ENCODE measurements around the gene ERN2.

DNA sequence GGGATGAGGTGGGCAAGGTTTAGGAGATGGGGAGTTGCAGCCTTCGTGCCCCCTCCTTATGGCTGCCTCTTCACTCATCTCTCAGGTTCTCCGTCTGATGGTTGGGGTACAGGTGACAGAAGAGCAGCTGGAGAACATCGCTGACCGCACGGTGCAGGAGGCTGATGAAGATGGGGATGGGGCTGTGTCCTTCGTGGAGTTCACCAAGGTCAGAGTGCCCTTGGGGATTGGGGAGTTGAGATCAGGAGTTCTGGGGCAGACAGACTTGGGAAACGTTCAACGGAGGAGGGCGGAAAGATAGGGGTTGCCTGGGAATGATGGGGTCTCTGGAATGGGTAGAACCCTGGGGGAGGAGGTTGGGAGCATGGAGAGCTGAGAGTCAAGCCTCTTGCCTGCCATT is 44.1 kb upstream of the ERN2 start:
- TF ChIP-seq, protein P1, sequence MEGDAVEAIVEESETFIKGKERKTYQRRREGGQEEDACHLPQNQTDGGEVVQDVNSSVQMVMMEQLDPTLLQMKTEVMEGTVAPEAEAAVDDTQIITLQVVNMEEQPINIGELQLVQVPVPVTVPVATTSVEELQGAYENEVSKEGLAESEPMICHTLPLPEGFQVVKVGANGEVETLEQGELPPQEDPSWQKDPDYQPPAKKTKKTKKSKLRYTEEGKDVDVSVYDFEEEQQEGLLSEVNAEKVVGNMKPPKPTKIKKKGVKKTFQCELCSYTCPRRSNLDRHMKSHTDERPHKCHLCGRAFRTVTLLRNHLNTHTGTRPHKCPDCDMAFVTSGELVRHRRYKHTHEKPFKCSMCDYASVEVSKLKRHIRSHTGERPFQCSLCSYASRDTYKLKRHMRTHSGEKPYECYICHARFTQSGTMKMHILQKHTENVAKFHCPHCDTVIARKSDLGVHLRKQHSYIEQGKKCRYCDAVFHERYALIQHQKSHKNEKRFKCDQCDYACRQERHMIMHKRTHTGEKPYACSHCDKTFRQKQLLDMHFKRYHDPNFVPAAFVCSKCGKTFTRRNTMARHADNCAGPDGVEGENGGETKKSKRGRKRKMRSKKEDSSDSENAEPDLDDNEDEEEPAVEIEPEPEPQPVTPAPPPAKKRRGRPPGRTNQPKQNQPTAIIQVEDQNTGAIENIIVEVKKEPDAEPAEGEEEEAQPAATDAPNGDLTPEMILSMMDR (IDR thresholded peaks at IDR 0.05 in 2 of 3, conservative IDR thresholded peaks at IDR 0.05 in 1 of 3; ENCODE audit: insufficient read depth in 2 of 3, low read depth in 1 of 3, low read length in 3 of 3), result no peak
- TF ChIP-seq, protein P2, sequence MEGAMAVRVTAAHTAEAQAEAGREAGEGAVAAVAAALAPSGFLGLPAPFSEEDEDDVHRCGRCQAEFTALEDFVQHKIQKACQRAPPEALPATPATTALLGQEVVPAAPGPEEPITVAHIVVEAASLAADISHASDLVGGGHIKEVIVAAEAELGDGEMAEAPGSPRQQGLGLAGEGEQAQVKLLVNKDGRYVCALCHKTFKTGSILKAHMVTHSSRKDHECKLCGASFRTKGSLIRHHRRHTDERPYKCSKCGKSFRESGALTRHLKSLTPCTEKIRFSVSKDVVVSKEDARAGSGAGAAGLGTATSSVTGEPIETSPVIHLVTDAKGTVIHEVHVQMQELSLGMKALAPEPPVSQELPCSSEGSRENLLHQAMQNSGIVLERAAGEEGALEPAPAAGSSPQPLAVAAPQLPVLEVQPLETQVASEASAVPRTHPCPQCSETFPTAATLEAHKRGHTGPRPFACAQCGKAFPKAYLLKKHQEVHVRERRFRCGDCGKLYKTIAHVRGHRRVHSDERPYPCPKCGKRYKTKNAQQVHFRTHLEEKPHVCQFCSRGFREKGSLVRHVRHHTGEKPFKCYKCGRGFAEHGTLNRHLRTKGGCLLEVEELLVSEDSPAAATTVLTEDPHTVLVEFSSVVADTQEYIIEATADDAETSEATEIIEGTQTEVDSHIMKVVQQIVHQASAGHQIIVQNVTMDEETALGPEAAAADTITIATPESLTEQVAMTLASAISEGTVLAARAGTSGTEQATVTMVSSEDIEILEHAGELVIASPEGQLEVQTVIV (CRISPR knock-in tag; IDR thresholded peaks at IDR 0.05; ENCODE audit: borderline replicate concordance), result no peak
- TF ChIP-seq CHD7 (IDR thresholded peaks at IDR 0.05; ENCODE audit: low read depth, low read length), result no peak
- TF ChIP-seq GTF2A2 (tag; IDR thresholded peaks at IDR 0.05), result no peak
- no peak for TF ChIP-seq POLR2A (conservative IDR thresholded peaks at IDR 0.05)
- TF ChIP-seq SP1 (CRISPR knock-in tag; IDR thresholded peaks at IDR 0.05), result no peak
- TF ChIP-seq, protein P3, sequence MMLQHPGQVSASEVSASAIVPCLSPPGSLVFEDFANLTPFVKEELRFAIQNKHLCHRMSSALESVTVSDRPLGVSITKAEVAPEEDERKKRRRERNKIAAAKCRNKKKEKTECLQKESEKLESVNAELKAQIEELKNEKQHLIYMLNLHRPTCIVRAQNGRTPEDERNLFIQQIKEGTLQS (IDR thresholded peaks at IDR 0.05), result no peak
- TF ChIP-seq, protein P3 (CRISPR knock-in tag; conservative IDR thresholded peaks at IDR 0.05), result no peak
- TF ChIP-seq OTX1 (CRISPR knock-in tag; IDR thresholded peaks at IDR 0.05), result no peak
- no peak for TF ChIP-seq SMC3 (conservative IDR thresholded peaks at IDR 0.05; ENCODE audit: insufficient read depth, low read depth, low read length)
- TF ChIP-seq TCF7L2 (IDR thresholded peaks at IDR 0.05; ENCODE audit: low read depth, low read length), result no peak
- TF ChIP-seq ZNF785 (CRISPR knock-in tag; IDR thresholded peaks at IDR 0.05), result no peak
- no peak for TF ChIP-seq GABPA (tag; conservative IDR thresholded peaks at IDR 0.05; ENCODE audit: low read depth)
- no peak for TF ChIP-seq GATA2 (CRISPR knock-in tag; IDR thresholded peaks at IDR 0.05)
